Measurements from ENCODE around the gene PSMB2.

PSMB2 gene

DNA sequence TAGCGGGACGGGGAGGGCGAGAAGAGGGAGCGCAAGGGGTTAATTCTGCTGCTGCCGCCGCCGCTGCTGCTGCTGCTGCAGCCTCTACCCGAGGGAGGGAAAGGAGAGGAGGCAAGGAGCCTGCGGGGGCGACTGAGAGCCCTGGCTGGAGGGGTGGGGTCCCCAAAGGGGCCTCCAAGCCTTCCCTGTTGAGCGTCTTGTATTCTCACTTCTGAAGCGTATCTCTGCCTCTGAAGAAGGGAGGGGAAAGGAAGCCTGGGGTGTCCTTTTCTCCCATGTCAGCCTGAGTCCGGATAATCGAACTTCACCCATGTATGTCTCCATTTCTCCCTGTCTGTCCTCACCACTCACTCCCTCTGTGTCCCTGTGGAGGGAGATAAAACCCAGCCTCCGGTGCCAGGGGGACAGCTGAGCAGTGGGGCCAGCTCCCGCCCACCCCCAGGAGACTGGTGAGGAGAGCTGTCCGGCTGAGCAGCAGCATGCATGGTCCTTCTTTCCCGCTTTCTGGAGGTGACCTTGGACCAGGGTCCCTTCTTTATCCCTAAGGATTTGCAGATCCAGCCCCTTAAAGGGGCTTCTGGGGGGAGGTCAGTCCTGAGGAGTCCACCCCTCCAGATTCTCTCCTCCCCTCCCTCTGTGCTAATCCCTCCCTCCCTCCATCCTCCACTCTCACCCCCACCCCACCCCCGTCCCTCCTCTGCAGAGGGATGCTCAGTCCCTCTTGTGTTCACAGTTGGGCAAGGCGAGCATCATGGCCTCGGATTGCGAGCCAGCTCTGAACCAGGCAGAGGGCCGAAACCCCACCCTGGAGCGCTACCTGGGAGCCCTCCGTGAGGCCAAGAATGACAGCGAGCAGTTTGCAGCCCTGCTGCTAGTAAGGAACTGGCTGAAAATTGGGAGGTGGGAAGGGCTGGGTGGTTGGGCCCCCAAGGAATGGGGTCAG, 82.7 kb downstream of the PSMB2 start (continued):
- no peak for TF ChIP-seq ZBTB11 (tag by site-specific recombination; conservative IDR thresholded peaks at IDR 0.05; ENCODE audit: low read depth)
- TF ChIP-seq, protein P1, sequence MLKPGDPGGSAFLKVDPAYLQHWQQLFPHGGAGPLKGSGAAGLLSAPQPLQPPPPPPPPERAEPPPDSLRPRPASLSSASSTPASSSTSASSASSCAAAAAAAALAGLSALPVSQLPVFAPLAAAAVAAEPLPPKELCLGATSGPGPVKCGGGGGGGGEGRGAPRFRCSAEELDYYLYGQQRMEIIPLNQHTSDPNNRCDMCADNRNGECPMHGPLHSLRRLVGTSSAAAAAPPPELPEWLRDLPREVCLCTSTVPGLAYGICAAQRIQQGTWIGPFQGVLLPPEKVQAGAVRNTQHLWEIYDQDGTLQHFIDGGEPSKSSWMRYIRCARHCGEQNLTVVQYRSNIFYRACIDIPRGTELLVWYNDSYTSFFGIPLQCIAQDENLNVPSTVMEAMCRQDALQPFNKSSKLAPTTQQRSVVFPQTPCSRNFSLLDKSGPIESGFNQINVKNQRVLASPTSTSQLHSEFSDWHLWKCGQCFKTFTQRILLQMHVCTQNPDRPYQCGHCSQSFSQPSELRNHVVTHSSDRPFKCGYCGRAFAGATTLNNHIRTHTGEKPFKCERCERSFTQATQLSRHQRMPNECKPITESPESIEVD (tag by site-specific recombination; IDR thresholded peaks at IDR 0.05): no peak
- TF ChIP-seq ZNF768 (tag by site-specific recombination; IDR thresholded peaks at IDR 0.05): no peak
- no peak for TF ChIP-seq ZFP41 (tag by site-specific recombination; IDR thresholded peaks at IDR 0.05; ENCODE audit: borderline replicate concordance)
- no peak for TF ChIP-seq TCF7L2 (IDR thresholded peaks at IDR 0.05; ENCODE audit: borderline replicate concordance, low read depth, low read length)
- TF ChIP-seq ZNF19 (tag by site-specific recombination; IDR thresholded peaks at IDR 0.05; ENCODE audit: low read depth): no peak
- no peak for TF ChIP-seq HOXD13 (CRISPR knock-in tag; IDR thresholded peaks at IDR 0.05; ENCODE audit: borderline replicate concordance)
- no peak for TF ChIP-seq ZNF623 (tag by site-specific recombination; IDR thresholded peaks at IDR 0.05)
- peak; percentile 61 for TF ChIP-seq SP3 (tag by site-specific recombination; IDR thresholded peaks at IDR 0.05)
- TF ChIP-seq ZIC2 (tag by site-specific recombination; IDR thresholded peaks at IDR 0.05): no peak
- TF ChIP-seq EGR2 (tag by site-specific recombination; IDR thresholded peaks at IDR 0.05; ENCODE audit: low read depth): peak; percentile 47
- no peak for TF ChIP-seq ZNF776 (tag by site-specific recombination; IDR thresholded peaks at IDR 0.05; ENCODE audit: borderline replicate concordance)

DNA sequence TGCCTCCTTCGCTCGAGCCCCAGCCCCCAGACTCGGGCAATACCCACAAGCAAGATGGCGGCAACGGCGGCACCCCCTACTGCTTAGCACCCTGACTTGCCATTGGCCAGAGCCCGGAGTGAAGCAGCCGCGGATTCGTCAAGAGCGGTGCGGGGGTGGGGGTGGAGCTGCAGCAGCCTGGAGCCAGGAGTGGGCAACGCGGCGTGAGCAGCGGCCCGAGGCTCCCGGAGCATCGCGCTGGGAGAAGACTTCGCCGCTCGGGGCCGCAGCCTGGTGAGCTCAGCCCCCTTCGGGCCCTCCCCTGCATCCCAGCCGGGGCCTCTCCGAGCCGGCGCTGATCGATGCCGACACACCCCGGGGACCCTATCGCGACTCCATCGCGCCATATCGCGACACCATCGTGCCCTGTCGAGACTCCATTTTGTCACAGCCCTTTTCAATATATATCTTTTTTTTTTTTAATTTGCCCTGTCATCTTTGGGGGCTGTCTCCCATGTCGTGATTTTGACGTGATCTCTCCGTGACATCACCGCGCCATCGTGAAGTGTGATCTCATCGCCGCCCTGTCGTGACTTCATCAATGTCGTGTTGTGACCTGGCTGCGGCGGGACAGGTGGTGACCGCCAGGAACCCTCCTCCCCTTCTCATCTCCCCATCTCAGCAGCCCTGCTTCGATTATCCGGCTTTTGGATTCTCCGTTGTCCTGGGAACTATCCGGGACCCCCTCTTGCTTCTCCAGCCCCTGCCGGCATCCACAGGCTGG, 83.5 kb downstream of the PSMB2 start, which contains the start of gene NCDN:
NCDN (plus strand) TSS at position 189 of the 763 bp plus-strand sequence; CDS start at position 581, 392 bp downstream.
- Histone ChIP-seq H3K27ac (ENCODE audit: extremely low read depth, low read depth, low read length) (peak within 1 kb of the TSS; percentile 96), H3K4me3 (ENCODE audit: low read depth, low read length) (peak within 1 kb of the TSS; percentile 95), H3K9me3 (ENCODE audit: control insufficient read depth, insufficient read depth, low read depth, low read length) (no peaks in the 10 kb centered on the region), H3K36me3 (ENCODE audit: control insufficient read depth in 2 of 2, insufficient read depth in 1 of 2, low read length in 2 of 2) (peaks cover 6 to 52% of the 10 kb centered on the region in 2 experiments; a peak in 2 of 3 replicates), H3K4me1 (ENCODE audit: control insufficient read depth, insufficient read depth, low read length) (peaks cover 27% of the 10 kb centered on the region)
- ChIA-PET POLR2A (interaction anchor here (0.5 to 2.0 kb wide), 13 partner anchors 11 to 1565 kb away, joined by 3 to 22 read pairs (median 3); partner anchors contain the start of genes CLSPN, SFPQ, SMIM12 and TFAP2E), CTCF (interaction anchor here (0.6 to 2.6 kb wide), 3 partner anchors 107 to 169 kb away, joined by 3 to 10 read pairs (median 3); no protein-coding TSS in a partner anchor)
- TF ChIP-seq, protein P2, sequence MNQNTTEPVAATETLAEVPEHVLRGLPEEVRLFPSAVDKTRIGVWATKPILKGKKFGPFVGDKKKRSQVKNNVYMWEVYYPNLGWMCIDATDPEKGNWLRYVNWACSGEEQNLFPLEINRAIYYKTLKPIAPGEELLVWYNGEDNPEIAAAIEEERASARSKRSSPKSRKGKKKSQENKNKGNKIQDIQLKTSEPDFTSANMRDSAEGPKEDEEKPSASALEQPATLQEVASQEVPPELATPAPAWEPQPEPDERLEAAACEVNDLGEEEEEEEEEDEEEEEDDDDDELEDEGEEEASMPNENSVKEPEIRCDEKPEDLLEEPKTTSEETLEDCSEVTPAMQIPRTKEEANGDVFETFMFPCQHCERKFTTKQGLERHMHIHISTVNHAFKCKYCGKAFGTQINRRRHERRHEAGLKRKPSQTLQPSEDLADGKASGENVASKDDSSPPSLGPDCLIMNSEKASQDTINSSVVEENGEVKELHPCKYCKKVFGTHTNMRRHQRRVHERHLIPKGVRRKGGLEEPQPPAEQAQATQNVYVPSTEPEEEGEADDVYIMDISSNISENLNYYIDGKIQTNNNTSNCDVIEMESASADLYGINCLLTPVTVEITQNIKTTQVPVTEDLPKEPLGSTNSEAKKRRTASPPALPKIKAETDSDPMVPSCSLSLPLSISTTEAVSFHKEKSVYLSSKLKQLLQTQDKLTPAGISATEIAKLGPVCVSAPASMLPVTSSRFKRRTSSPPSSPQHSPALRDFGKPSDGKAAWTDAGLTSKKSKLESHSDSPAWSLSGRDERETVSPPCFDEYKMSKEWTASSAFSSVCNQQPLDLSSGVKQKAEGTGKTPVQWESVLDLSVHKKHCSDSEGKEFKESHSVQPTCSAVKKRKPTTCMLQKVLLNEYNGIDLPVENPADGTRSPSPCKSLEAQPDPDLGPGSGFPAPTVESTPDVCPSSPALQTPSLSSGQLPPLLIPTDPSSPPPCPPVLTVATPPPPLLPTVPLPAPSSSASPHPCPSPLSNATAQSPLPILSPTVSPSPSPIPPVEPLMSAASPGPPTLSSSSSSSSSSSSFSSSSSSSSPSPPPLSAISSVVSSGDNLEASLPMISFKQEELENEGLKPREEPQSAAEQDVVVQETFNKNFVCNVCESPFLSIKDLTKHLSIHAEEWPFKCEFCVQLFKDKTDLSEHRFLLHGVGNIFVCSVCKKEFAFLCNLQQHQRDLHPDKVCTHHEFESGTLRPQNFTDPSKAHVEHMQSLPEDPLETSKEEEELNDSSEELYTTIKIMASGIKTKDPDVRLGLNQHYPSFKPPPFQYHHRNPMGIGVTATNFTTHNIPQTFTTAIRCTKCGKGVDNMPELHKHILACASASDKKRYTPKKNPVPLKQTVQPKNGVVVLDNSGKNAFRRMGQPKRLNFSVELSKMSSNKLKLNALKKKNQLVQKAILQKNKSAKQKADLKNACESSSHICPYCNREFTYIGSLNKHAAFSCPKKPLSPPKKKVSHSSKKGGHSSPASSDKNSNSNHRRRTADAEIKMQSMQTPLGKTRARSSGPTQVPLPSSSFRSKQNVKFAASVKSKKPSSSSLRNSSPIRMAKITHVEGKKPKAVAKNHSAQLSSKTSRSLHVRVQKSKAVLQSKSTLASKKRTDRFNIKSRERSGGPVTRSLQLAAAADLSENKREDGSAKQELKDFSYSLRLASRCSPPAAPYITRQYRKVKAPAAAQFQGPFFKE (tag by site-specific recombination; IDR thresholded peaks at IDR 0.05; ENCODE audit: borderline replicate concordance): 0 out of 2 replicates have a peak, but pooled peaks have one; percentile 69
- 0 out of 2 replicates have a peak, but pooled peaks have one; percentile 18 for TF ChIP-seq ZNF664 (tag by site-specific recombination; IDR thresholded peaks at IDR 0.05)
- no peak; the same call in 1 of the 2 replicates for TF ChIP-seq ZNF660 (tag by site-specific recombination; IDR thresholded peaks at IDR 0.05)
- TF ChIP-seq, protein P3, sequence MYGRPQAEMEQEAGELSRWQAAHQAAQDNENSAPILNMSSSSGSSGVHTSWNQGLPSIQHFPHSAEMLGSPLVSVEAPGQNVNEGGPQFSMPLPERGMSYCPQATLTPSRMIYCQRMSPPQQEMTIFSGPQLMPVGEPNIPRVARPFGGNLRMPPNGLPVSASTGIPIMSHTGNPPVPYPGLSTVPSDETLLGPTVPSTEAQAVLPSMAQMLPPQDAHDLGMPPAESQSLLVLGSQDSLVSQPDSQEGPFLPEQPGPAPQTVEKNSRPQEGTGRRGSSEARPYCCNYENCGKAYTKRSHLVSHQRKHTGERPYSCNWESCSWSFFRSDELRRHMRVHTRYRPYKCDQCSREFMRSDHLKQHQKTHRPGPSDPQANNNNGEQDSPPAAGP (tag by site-specific recombination; IDR thresholded peaks at IDR 0.05): peak; percentile 24; the same call in 1 of the 2 replicates
- peak; percentile 77; the same call in 1 of the 2 replicates for TF ChIP-seq ZNF223 (tag by site-specific recombination; IDR thresholded peaks at IDR 0.05)
- peak; percentile 34; the same call in 1 of the 2 replicates for TF ChIP-seq ZNF623 (tag by site-specific recombination; IDR thresholded peaks at IDR 0.05)
- peak; percentile 31; the same call in 1 of the 2 replicates for TF ChIP-seq ZBTB20 (tag by site-specific recombination; IDR thresholded peaks at IDR 0.05)

All from HEK293 (cell line).